22Rv1 (cell line): ENCODE data around the gene KLHL29.

Source experiments
- H3K27ac ChIP-seq: fragments of 450-650 bp; 2 replicates; pipeline ENCODE4 v1.5.1; 2017
- CTCF ChIP-seq: fragments of 450-650 bp; IDR thresholded peaks from 2 replicates; pipeline ENCODE4 v1.5.1; 2017; ENCODE audit warnings: mild to moderate bottlenecking
- ZFX ChIP-seq: fragments of 450-650 bp; IDR thresholded peaks from 2 replicates; pipeline ENCODE4 v1.6.1; 2017; ENCODE audit warnings: antibody characterized with exemption, borderline replicate concordance

KLHL29 gene

DNA sequence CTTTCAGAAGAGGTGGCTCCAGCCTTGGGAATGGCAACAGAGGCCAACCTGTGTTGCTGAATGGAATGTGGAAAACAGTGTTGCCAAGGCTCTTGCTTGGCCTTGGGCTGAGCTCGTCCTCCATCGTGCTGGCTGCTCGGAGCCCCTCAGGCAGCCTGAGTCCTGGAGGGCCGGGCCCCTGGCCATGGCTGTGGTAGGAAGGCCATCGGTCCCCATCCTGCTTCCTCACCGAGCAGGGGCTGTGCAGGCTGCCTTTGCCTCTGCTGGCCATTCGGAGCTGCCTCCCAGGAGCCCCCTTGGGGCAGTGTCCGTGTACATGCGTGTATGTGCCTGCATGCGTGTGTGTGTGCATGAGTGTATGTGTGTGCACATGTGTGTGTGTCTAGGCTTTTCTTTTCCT is 178.2 kb downstream of the KLHL29 start:
- no peak for TF ChIP-seq ZFX
- no peak for TF ChIP-seq CTCF
- no peak overlapping the region for H3K27ac ChIP-seq

- TF ChIP-seq ZFX = no peak
- no peak for TF ChIP-seq CTCF
- no peak overlapping the region for H3K27ac ChIP-seq
Measured at GRCh38 chr2:23563673-23564614, 179.0 kb downstream of the KLHL29 start.

GRCh38 chr2:23564615-23564960 is 179.6 kb downstream of the KLHL29 start:
- H3K27ac ChIP-seq = no peak overlapping the region
- TF ChIP-seq ZFX (no peak), CTCF (no peak)

DNA sequence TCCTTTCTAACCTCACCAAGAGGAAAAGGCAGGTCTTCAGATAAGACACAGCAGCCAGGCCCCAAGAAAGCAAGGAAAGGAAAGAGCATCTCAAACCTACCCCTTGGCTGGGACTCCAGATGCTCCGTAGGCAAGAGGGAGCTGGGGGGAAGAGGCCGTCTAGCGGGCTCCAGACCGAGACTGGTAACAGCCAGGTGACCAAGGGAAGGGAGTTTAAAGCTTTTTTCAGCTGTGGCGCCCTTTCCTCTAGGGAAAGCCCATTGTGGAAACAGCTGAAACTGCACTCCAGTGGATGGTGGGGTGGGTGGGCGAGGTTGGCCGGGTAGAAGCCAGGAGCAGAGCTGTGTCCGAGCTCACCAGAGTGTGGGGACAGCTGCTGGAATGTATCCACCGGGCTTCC is 180.4 kb downstream of the KLHL29 start:
- TF ChIP-seq ZFX (no peak), CTCF (no peak)
- no peak overlapping the region for H3K27ac ChIP-seq

DNA sequence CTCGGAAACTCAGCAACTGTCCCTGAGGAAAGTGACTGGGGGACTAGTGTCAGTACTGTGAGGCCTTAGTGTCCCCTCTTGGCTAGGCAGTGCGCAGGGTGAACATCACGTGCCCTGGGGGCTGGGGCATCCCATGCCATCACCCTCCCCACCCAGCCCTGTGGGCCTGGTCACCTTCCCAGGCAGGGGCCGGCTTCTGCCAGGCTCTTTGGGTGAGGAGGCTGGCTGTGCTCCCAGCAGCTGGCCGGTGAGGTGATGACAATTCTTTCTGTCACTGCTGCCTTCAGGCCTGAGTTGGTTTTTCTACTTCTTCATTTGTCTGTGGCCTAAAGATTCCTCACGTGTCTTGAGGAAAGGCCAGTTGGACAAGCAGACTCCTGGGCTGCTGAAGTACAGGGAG is 180.8 kb downstream of the KLHL29 start:
- no peak overlapping the region for H3K27ac ChIP-seq
- TF ChIP-seq ZFX (no peak), CTCF (no peak)

DNA sequence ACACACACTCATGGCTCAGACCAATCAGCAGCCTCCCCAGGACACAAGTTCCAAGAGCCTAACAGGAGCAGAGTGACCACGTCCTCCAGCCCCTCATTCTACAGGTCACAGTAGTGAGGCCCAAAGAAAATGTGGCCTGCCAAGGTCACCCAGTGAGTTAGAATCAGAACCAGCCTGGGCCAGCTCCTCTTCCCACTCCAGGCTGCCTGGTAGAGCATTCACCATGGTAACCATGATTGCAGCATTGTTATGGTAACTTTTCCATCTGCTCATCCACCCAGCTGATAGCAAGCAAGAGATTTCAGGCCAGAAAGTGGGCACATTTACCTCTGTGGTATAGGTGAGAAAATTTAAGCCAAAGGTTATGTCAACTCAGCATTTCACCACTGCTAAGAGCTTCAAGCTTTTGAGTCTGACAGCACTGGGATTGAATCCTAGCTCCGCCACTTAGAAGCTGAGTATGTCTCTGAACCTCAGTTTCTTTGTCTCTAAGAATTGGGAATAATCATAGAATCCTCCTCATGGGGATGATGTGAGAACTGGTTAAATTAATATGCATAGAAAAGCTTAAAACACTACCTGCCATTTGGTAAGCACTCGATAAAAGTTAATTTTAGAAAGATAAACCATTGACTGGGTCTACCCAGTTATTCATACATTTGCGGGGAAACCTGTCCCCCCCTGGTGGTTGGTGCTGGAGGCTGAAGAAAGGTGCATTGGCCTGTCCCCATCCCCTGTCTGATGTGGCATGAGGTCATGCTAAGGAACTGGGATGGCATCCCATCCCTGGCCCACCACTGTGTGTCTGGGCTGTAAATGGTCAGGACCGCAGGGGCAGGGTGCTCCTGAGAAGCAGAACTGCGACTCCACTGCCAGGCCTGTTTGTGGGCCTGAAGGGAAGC is 181.5 kb downstream of the KLHL29 start:
- no peak overlapping the region for H3K27ac ChIP-seq

More for the DNA sequence above, 181.5 kb downstream of the KLHL29 start:
- TF ChIP-seq CTCF = peak; percentile 34
- TF ChIP-seq ZFX = no peak
